ENCODE measurements around the gene SOCS3. TPM values are rescaled to one million over a fixed set of nuclear protein-coding genes. Genes with fewer than 3 reads are reported as not detected.

Gene SOCS3
- total RNA-seq, result 59.6 and 70.0 TPM in 2 replicates

DNA sequence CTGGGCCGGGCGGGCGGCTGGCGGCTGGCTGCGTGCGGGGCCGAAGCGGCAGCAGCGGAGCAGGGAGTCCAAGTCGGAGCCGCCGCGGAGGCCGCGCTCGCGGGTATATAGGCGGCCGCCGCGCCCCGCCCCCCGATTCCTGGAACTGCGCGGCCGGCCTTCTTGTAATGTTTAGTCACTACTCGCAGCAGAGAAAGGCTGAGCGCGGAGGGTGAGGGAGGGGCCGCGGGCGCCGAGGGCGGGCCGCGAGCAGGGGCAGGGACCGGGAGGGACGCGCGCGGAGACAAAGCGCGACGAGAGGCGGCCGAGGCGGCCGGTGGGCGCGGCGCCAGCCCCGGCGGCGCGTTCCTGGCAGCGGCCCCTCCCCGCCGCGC lies at the start of gene SOCS3:
SOCS3 (minus strand) TSS at position 81 of the 374 bp plus-strand sequence. CDS start 982 bp downstream, outside the sequence.
- peak; percentile 97 for DNase-seq (ENCODE audit: low read depth)
- peak within 1 kb of the TSS; percentile 94 for H3K4me3 ChIP-seq (ENCODE audit: low read depth, low read length)
- TF ChIP-seq, protein P1, sequence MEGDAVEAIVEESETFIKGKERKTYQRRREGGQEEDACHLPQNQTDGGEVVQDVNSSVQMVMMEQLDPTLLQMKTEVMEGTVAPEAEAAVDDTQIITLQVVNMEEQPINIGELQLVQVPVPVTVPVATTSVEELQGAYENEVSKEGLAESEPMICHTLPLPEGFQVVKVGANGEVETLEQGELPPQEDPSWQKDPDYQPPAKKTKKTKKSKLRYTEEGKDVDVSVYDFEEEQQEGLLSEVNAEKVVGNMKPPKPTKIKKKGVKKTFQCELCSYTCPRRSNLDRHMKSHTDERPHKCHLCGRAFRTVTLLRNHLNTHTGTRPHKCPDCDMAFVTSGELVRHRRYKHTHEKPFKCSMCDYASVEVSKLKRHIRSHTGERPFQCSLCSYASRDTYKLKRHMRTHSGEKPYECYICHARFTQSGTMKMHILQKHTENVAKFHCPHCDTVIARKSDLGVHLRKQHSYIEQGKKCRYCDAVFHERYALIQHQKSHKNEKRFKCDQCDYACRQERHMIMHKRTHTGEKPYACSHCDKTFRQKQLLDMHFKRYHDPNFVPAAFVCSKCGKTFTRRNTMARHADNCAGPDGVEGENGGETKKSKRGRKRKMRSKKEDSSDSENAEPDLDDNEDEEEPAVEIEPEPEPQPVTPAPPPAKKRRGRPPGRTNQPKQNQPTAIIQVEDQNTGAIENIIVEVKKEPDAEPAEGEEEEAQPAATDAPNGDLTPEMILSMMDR (IDR thresholded peaks at IDR 0.05; ENCODE audit: insufficient read depth, low read depth, low read length), result no peak

DNA sequence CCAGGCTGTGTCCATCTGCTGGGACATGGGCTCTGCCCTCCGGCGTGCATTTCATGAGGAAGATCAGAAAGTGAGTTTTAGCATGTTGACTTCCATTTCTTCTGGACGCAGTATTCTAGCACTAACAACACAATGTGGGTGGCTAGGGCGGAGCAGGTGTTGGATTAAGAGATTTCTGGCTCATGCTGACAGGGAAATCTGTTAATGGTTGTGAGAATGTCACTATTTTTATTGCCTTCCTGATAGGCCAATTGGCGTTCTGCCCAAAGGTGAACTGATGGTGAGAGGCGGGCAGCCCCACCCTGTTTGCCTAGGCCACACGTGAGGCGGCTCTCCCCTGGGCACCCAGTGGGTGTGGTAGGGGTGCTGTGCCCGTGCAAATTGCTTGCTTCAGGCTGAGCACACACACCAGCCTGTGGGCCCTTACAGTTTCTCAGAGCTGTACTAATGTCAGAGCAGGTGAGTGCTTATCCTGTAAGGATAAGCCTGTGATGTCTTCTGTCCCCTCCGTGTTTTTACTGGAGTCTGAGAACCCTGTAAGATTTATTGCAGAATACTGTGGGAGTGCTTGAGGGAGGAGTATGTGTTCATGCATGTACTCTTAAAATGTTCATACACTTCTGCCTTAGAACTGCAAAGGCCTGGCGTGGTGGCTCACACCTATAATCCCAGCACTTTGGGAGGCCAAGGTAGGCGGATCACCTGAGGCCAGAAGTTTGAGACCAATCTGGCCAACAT lies 49.5 kb upstream of the SOCS3 start:
- no peak overlapping the region for H3K4me3 ChIP-seq (ENCODE audit: low read depth, low read length)
- TF ChIP-seq, protein P1 (IDR thresholded peaks at IDR 0.05; ENCODE audit: insufficient read depth, low read depth, low read length), result no peak
- no peak for DNase-seq (ENCODE audit: low read depth)

- no peak for DNase-seq (ENCODE audit: low read depth)
- H3K4me3 ChIP-seq (ENCODE audit: low read depth, low read length), result no peak overlapping the region
These were observed 48.7 kb upstream of the SOCS3 start for GRCh38 chr17:78408476-78409050.

GRCh38 chr17:78407387-78408000 lies 47.6 kb upstream of the SOCS3 start:
- H3K4me3 ChIP-seq (ENCODE audit: low read depth, low read length), result no peak overlapping the region
- DNase-seq (ENCODE audit: low read depth), result peak; percentile 40
- TF ChIP-seq, protein P1 (IDR thresholded peaks at IDR 0.05; ENCODE audit: insufficient read depth, low read depth, low read length), result no peak

More at GRCh38 chr17:78408476-78409050, 48.7 kb upstream of the SOCS3 start:
- TF ChIP-seq, protein P1 (IDR thresholded peaks at IDR 0.05; ENCODE audit: insufficient read depth, low read depth, low read length), result no peak

GRCh38 chr17:78406920-78407319 lies 47.0 kb upstream of the SOCS3 start:
- TF ChIP-seq, protein P1 (IDR thresholded peaks at IDR 0.05; ENCODE audit: insufficient read depth, low read depth, low read length), result no peak
- DNase-seq (ENCODE audit: low read depth), result no peak
- H3K4me3 ChIP-seq (ENCODE audit: low read depth, low read length), result no peak overlapping the region

- DNase-seq (ENCODE audit: low read depth), result no peak
- TF ChIP-seq, protein P1 (IDR thresholded peaks at IDR 0.05; ENCODE audit: insufficient read depth, low read depth, low read length), result no peak
- H3K4me3 ChIP-seq (ENCODE audit: low read depth, low read length), result no peak overlapping the region
These were observed 46.5 kb upstream of the SOCS3 start for GRCh38 chr17:78406396-78406795.

All from fibroblast of villous mesenchyme (primary cell).